H1 (cell line): Measurements from ENCODE around the gene ATE1. TPM values are rescaled to one million over a fixed set of nuclear protein-coding genes. Genes with fewer than 3 reads are reported as not detected.

Experiments used
- SIN3A ChIP-seq, 2 experiments: IDR thresholded peaks in 1 of 2; conservative IDR thresholded peaks in 1 of 2; 2 replicates each; pipeline ENCODE4 v1.6.1; 2011 to 2012; ENCODE audit warnings: low read length in 2 of 2, improper control_type of control experiment in 1 of 2, low read depth in 1 of 2, mild to moderate bottlenecking in 1 of 2
- SIX5 ChIP-seq: IDR thresholded peaks from 2 replicates; pipeline ENCODE4 v1.6.1; 2011; ENCODE audit warnings: mild to moderate bottlenecking, low read depth, low read length
- polyA plus RNA-seq, 7 experiments: library from polyadenylated mRNA; depleted of rRNA in 3 of 7; stranded (reverse) in 5 of 7; unstranded in 2 of 7; fragments of >200 nt in 5 of 7; fragments of 200-250 nt in 2 of 7; gene quantifications; 1 replicate in 5 of 7; 2 replicates in 1 of 7; 4 replicates in 1 of 7; pipeline versions ENCODE4 v1.2.1 to v1.2.3, GENCODE V29; 2011 to 2013; ENCODE audit warnings: missing spikeins in 2 of 7, mixed read lengths in 2 of 7
- total RNA-seq: library from RNA; stranded (reverse); fragmentation: NEBNext Ultra II Directional; extraction: Animal tissue kit (Norgen Biotek cat#: 25700); gene quantifications from 2 replicates; pipeline ENCODE4 v1.2.1, GENCODE V29; 2021
- TF ChIP-seq, protein P1 (sequence below): IDR thresholded peaks from 2 replicates; pipeline ENCODE4 v1.6.1; 2012; ENCODE audit warnings: inconsistent platforms

Gene ATE1
- total and polyA plus RNA-seq, 2 of the 8 experiments (the other 6 are each of a cell fraction or from before 2014, with no cell fraction given): 8.8 to 26.9 TPM

DNA sequence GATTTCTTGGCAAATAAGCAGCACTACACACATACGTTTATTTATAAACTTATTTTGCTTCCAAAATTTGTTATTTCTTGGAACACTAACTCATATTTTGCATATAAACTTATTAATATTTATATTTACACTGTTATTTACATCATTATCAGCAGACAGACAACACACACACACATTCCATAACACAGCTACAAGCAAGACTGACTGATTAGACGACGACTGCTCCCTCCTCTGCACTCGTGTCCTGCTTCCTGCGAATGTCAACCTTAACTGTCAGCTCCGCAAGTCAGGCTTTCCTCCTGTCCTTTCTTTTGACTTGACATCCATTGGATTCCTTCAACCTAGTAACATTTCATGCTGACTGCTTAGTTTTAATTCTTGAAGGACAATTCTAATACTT is 96.6 kb downstream of the ATE1 start (continued):
- no peak for TF ChIP-seq SIN3A (conservative IDR thresholded peaks at IDR 0.05 in 1 of 2, IDR thresholded peaks at IDR 0.05 in 1 of 2; ENCODE audit: low read depth in 1 of 2, low read length in 2 of 2)
- TF ChIP-seq, protein P1, sequence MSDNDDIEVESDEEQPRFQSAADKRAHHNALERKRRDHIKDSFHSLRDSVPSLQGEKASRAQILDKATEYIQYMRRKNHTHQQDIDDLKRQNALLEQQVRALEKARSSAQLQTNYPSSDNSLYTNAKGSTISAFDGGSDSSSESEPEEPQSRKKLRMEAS: no peak
- no peak for TF ChIP-seq SIX5
